ENCODE measurements around the gene PTPN9.

DNA sequence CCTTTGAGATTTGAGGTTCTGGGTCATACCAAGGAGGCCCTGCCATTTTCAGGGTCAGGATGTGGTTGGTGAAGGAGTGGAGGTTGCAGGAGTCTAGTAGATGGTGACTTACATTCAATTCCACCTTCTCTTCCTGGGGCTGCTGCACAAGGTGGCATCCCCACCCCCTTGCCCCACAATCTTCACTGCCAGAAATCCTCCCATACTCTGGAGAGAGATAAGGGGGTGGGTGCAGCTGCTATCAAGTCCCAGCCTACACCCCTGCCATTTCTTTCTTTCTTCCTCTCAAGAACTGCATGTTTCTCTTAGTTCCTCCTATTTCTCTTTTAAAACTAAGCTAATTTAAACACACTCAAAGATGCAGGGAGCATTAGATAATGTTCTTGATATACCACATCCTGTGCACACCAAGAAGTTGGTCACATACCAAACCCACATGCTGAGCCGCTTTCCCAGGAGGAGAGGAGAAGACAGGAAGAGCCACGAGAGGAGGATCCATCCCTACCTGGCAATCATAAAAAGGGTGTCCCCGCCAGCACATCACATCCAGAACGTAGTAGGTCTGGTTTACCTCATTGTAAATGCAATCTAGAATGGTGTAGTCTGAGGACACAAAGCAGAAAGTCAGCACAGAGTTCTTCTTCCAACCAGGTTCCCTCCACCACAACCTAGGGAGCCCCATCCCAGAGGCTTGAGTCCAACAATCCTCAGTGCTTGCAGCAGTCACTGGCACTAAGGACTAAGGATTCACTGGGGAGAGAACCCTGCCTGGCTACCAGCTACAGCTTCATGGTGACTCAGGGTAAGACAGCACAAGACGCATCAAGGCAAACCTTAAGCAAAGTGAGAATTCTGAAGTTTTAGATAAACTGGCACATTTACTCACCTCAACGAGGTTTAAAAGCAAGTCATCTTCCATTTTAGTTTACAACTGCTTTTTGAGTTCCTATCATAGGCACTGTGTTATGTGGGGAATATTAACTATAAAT lies 27.9 kb upstream of the PTPN9 start:
- no peak for TF ChIP-seq POLR2A (IDR thresholded peaks at IDR 0.05)
- TF ChIP-seq, protein P1, sequence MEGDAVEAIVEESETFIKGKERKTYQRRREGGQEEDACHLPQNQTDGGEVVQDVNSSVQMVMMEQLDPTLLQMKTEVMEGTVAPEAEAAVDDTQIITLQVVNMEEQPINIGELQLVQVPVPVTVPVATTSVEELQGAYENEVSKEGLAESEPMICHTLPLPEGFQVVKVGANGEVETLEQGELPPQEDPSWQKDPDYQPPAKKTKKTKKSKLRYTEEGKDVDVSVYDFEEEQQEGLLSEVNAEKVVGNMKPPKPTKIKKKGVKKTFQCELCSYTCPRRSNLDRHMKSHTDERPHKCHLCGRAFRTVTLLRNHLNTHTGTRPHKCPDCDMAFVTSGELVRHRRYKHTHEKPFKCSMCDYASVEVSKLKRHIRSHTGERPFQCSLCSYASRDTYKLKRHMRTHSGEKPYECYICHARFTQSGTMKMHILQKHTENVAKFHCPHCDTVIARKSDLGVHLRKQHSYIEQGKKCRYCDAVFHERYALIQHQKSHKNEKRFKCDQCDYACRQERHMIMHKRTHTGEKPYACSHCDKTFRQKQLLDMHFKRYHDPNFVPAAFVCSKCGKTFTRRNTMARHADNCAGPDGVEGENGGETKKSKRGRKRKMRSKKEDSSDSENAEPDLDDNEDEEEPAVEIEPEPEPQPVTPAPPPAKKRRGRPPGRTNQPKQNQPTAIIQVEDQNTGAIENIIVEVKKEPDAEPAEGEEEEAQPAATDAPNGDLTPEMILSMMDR (IDR thresholded peaks at IDR 0.05) = no peak
